GM12875 (cell line): ENCODE data around the gene SFI1.
"Not testable (repeated sequence)": the region's sequence is repeated elsewhere in the genome, so short reads cannot be mapped to it uniquely, and the experiment has no call there.

Experiments
- H3K4me3 ChIP-seq: one replicate; pipeline ENCODE4 v1.5.1; 2011; ENCODE audit warnings: low read depth, low read length, control low read depth
- CTCF ChIP-seq: IDR thresholded peaks from 2 replicates; pipeline ENCODE4 v1.5.1; 2011; ENCODE audit warnings: low read depth, mild to moderate bottlenecking, control low read depth, inconsistent platforms, low read length, moderate library complexity, borderline replicate concordance; ENCODE audit not compliant: insufficient read depth

The SFI1 gene

GRCh38 chr22:31579835-31580242 is 83.5 kb downstream of the SFI1 start:
- TF ChIP-seq CTCF: no peak
- no peak overlapping the region for H3K4me3 ChIP-seq

GRCh38 chr22:31583861-31584485 is 87.6 kb downstream of the SFI1 start:
- no peak for TF ChIP-seq CTCF
- H3K4me3 ChIP-seq: no peak overlapping the region

- H3K4me3 ChIP-seq: no peak overlapping the region
- TF ChIP-seq CTCF: no peak
These were observed 88.4 kb downstream of the SFI1 start for GRCh38 chr22:31584804-31585160.

- no peak for TF ChIP-seq CTCF
- H3K4me3 ChIP-seq: no peak overlapping the region
These were observed 89.0 kb downstream of the SFI1 start for GRCh38 chr22:31585161-31585859.

GRCh38 chr22:31586137-31586920 is 90.0 kb downstream of the SFI1 start:
- TF ChIP-seq CTCF: no peak
- H3K4me3 ChIP-seq: no peak overlapping the region

GRCh38 chr22:31588970-31589675 is 92.8 kb downstream of the SFI1 start:
- no peak for TF ChIP-seq CTCF
- H3K4me3 ChIP-seq: no peak overlapping the region

GRCh38 chr22:31590161-31590560 is 93.8 kb downstream of the SFI1 start:
- not testable (repeated sequence) for H3K4me3 ChIP-seq
